Activated CD4-positive, alpha-beta T cell treated with anti-CD3 and anti-CD28 coated beads for 36 hours (primary cell): Measurements from ENCODE around the gene PNPLA5. TPM values are rescaled to one million over a fixed set of nuclear protein-coding genes. Genes with fewer than 3 reads are reported as not detected.

Experiments used
- ATAC-seq: fragments of 200-7000 bp; cut with Tn5 transposase; one replicate; pipeline ENCODE4 v1.10.0; 2021; ENCODE audit warnings: mild to moderate bottlenecking, moderate library complexity
- CTCF ChIA-PET: fragments of 350-600 bp; sonication (Branson Sonifier 250); formaldehyde crosslinking; loops from one replicate; lab custom pipeline; 2021; ENCODE audit warnings: antibody characterized with exemption; lab: Charles Lee
- POLR2A ChIA-PET: fragments of 350-600 bp; sonication (Branson Sonifier 250); formaldehyde crosslinking; loops from one replicate; lab custom pipeline; 2021; ENCODE audit warnings: antibody characterized with exemption, inconsistent platforms; lab: Charles Lee
- DNase-seq: peaks from one replicate; pipeline ENCODE4 v3.0.0-alpha.2; 2020
- H3K27ac Mint-ChIP-seq: one replicate; pipeline ENCODE4 v1.8.0; 2021; ENCODE audit warnings: mixed read lengths
- H3K27me3 Mint-ChIP-seq: one replicate; pipeline ENCODE4 v1.8.0; 2021; ENCODE audit warnings: mixed read lengths
- H3K36me3 Mint-ChIP-seq: one replicate; pipeline ENCODE4 v1.8.0; 2021; ENCODE audit warnings: low read depth, mixed read lengths
- H3K4me1 Mint-ChIP-seq: one replicate; pipeline ENCODE4 v1.8.0; 2021; ENCODE audit warnings: mixed read lengths
- H3K4me3 Mint-ChIP-seq: one replicate; pipeline ENCODE4 v1.8.0; 2021; ENCODE audit warnings: mild to moderate bottlenecking, moderate library complexity, mixed read lengths
- H3K9me3 Mint-ChIP-seq: one replicate; pipeline ENCODE4 v1.8.0; 2021; ENCODE audit warnings: low read depth, mixed read lengths
- intact Hi-C, 2 experiments: fragments of 100-400 bp; cut with DNase I in 1 of 2; cut with micrococcal nuclease in 1 of 2; formaldehyde crosslinking; loops; one replicate each; pipeline versions ENCODE4 v1.14.2 to v1.15.1; 2022 to 2024; cut with DNase I, micrococcal nuclease
- total RNA-seq, 2 experiments: library from RNA; stranded (reverse); gene quantifications; one replicate each; pipeline ENCODE4 v1.2.3, GENCODE V29; 2021

The PNPLA5 gene
- total RNA-seq, 2 experiments from 2014 or later, result not detected

DNA sequence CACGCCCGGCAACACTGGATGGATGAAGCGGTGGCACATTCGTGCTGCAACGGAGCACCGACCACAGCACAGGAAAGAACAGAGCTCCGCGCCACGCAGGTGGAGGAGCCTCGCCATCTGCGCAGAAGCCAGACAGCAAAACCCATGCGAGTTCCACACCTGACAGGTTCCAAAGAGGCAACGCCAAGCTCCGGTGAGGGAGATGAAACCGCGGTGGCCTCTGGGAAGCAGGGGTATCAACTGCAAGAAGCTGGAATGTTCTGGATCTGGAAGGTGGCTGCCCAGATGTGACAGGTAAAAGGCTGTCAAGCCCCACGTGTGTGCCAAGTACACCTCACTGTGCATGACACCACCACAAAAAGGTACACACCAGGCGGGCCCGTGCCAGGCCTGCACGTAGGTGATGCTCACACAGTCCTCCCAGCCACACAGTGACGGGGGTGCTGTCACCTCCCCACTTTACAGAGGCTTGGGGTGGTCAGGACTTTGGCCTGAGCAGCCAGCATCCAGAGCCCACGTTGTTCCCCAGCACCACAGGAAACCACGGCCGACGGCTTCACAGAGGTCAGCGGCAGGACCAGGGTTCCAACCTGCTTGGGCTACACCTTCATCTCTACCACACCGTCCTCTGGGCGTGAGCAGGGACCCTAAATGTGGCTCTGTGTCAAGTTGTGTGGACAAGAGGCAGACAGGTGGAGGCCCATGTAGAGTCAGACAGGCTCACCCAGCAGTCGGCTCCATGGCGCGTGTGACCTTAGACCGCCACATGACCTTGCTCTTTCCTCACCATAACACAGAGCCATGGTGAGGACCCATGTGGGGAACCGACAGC lies 60.0 kb downstream of the PNPLA5 start:
- H3K4me1 Mint-ChIP-seq, result no peaks in the 10 kb centered on the region
- POLR2A ChIA-PET, result no interaction called here
- CTCF ChIA-PET, result interaction anchor here (1.1 kb wide), 1 partner anchor 114 kb away, joined by 3 read pairs; no protein-coding TSS in a partner anchor
- H3K4me3 Mint-ChIP-seq, result no peak overlapping the region
- no peak overlapping the region for H3K27ac Mint-ChIP-seq
- no peaks in the 10 kb centered on the region for H3K36me3 Mint-ChIP-seq
- intact Hi-C loops, result no loop called here
- peaks cover 2% of the 10 kb centered on the region for H3K27me3 Mint-ChIP-seq
- ATAC-seq, result no peak
- no peak for DNase-seq
- no peaks in the 10 kb centered on the region for H3K9me3 Mint-ChIP-seq

GRCh38 chr22:43830931-43831560 lies 60.8 kb downstream of the PNPLA5 start:
- Mint-ChIP-seq H3K4me1 (no peaks in the 10 kb centered on the region), H3K36me3 (no peaks in the 10 kb centered on the region), H3K4me3 (no peak overlapping the region), H3K9me3 (no peaks in the 10 kb centered on the region), H3K27me3 (peaks cover 2% of the 10 kb centered on the region), H3K27ac (no peak overlapping the region)
- no peak for ATAC-seq
- intact Hi-C loops, result no loop called here
- DNase-seq, result no peak
- ChIA-PET POLR2A (no interaction called here), CTCF (interaction anchor here (1.1 kb wide), 1 partner anchor 115 kb away, joined by 3 read pairs; no protein-coding TSS in a partner anchor)

GRCh38 chr22:43829904-43830851 lies 61.6 kb downstream of the PNPLA5 start:
- ATAC-seq (no peak), DNase-seq (no peak)
- Mint-ChIP-seq H3K27me3 (peaks cover 2% of the 10 kb centered on the region), H3K4me1 (no peaks in the 10 kb centered on the region), H3K4me3 (no peak overlapping the region), H3K36me3 (no peaks in the 10 kb centered on the region), H3K27ac (no peak overlapping the region), H3K9me3 (no peaks in the 10 kb centered on the region)
- CTCF ChIA-PET, result interaction anchor here (1.1 kb wide), 1 partner anchor 116 kb away, joined by 3 read pairs; no protein-coding TSS in a partner anchor
- intact Hi-C loops, result no loop called here
- POLR2A ChIA-PET, result no interaction called here

Other genes starting within 250 kb of the PNPLA5 start
- under 1 TPM; 0.56 to 0.71 TPM for gene EFCAB6, start 79.7 kb downstream of the PNPLA5 start, total RNA-seq
- gene SULT4A1, start 29.5 kb downstream of the PNPLA5 start, total RNA-seq, result under 1 TPM; 0.07 to 0.14 TPM
- gene PNPLA3, start 31.8 kb upstream of the PNPLA5 start, total RNA-seq, result under 1 TPM; 0.54 to 0.55 TPM
- 10 to 100 TPM; 35.2 to 43.8 TPM for gene SAMM50, start 63.4 kb upstream of the PNPLA5 start, total RNA-seq
- gene PARVB, start 132.3 kb upstream of the PNPLA5 start, total RNA-seq, result 10 to 100 TPM; 42.7 to 45.9 TPM